ENCODE data around the gene LARGE1. TPM values are rescaled to one million over a fixed set of nuclear protein-coding genes. Genes with fewer than 3 reads are reported as not detected.

Gene LARGE1
- total and polyA plus RNA-seq, 2 of the 4 experiments (the other 2 are of a cell fraction) = 6.2 to 12.4 TPM

- Histone ChIP-seq H3K4me3 (ENCODE audit: insufficient read depth, low read depth, low read length) (no peak overlapping the region), H3K4ac (ENCODE audit: low read depth, low read length) (no peak overlapping the region), H3K23ac (ENCODE audit: low read depth, low read length) (no peak overlapping the region), H4K5ac (ENCODE audit: low read depth, low read length) (no peak overlapping the region), H2AFZ (replicated peaks; ENCODE audit: low read length, poor library complexity) (no peak overlapping the region), H4K91ac (ENCODE audit: insufficient read depth, low read depth, low read length) (no peak overlapping the region), H3K9me1 (ENCODE audit: insufficient read depth, low read length) (0 out of 2 replicates have a peak, but pooled peaks cover 2% of the 10 kb centered on the region), H3K9me3 (ENCODE audit: control insufficient read depth, insufficient read depth, low read length) (peaks cover 3% of the 10 kb centered on the region), H2BK120ac (ENCODE audit: low read depth, low read length) (no peak overlapping the region), H3K79me1 (ENCODE audit: low read depth in 1 of 2, low read length in 2 of 2) (no peaks in the 10 kb centered on the region), H3K14ac (replicated peaks; ENCODE audit: low read depth, low read length) (no peak overlapping the region), H3K9ac (ENCODE audit: low read depth, low read length) (no peak overlapping the region), H2BK5ac (ENCODE audit: low read depth, low read length, poor library complexity, severe bottlenecking) (no peak overlapping the region), H3K27me3 (ENCODE audit: control insufficient read depth, insufficient read depth, low read length) (no peaks in the 10 kb centered on the region), H3K36me3 (ENCODE audit: control insufficient read depth, insufficient read depth, low read length) (no peaks in the 10 kb centered on the region), H3K56ac (ENCODE audit: extremely low read depth, insufficient read depth, low read length) (no peak overlapping the region), H3K27ac (ENCODE audit: insufficient read depth, low read length) (no peak overlapping the region), H2BK20ac (ENCODE audit: low read depth, low read length) (no peak overlapping the region), H4K8ac (ENCODE audit: low read depth in 2 of 2, low read length in 2 of 2) (no peak overlapping the region), H4K20me1 (ENCODE audit: insufficient read depth, low read length) (no peaks in the 10 kb centered on the region), H3K4me2 (ENCODE audit: low read depth, low read length) (no peak overlapping the region), H2BK15ac (ENCODE audit: low read depth, low read length) (no peak overlapping the region), H3K4me1 (ENCODE audit: control insufficient read depth, insufficient read depth, low read length) (0 out of 2 replicates have a peak, but pooled peaks cover 1% of the 10 kb centered on the region), H3K18ac (ENCODE audit: low read depth, low read length) (no peak overlapping the region), H2AK9ac (replicated peaks; ENCODE audit: low read depth, low read length, poor library complexity) (no peak overlapping the region), H2AK5ac (ENCODE audit: low read depth, low read length) (no peak overlapping the region)
- CTCF ChIA-PET = interaction anchor here (1.3 to 1.6 kb wide), 6 partner anchors 9 to 403 kb away, joined by 3 to 9 read pairs (median 4); no protein-coding TSS in a partner anchor
- ATAC-seq (ENCODE audit: low read depth) = no peak
- in situ Hi-C loops (cut with MboI; ENCODE audit: low sequenced_read_pairs) = loop anchor here (10.0 to 25.0 kb wide), 3 partner anchors 405 to 1635 kb away; partner anchors contain the start of gene LARGE1
- no peak for DNase-seq
- no TSS peak for BruUV-seq (replicated peaks)
- intact Hi-C loops (cut with micrococcal nuclease) = loop anchor here (1.0 to 10.0 kb wide), 6 partner anchors 59 to 1635 kb away; no protein-coding TSS in a partner anchor
- POLR2A ChIA-PET (ENCODE audit: unreplicated experiment) = no interaction called here
- WGBS, 2 experiments (ENCODE audit: extremely low coverage in 2 of 2, insufficient read length in 1 of 2) = 100% methylated on average over 1 of the region's 13 CpGs; no CpG with 5 or more reads in 1 of the 2 experiments
- dilution Hi-C loops (cut with HindIII; ENCODE audit: low sequenced_read_pairs, unreplicated experiment) = no loop called here
- TF ChIP-seq RFX5 (IDR thresholded peaks at IDR 0.05; ENCODE audit: low read depth, low read length) = no peak
- no peak for TF ChIP-seq ELK1 (IDR thresholded peaks at IDR 0.05; ENCODE audit: borderline replicate concordance, low read depth, low read length)
- no peak for TF ChIP-seq CEBPB (IDR thresholded peaks at IDR 0.05; ENCODE audit: low read depth, low read length)
- no peak for TF ChIP-seq CTCF (conservative IDR thresholded peaks at IDR 0.05; ENCODE audit: low read depth, low read length)
- TF ChIP-seq BHLHE40 (IDR thresholded peaks at IDR 0.05; ENCODE audit: low read depth, low read length) = no peak
- TF ChIP-seq USF2 (IDR thresholded peaks at IDR 0.05; ENCODE audit: low read depth, low read length) = no peak
- no peak for TF ChIP-seq RCOR1 (IDR thresholded peaks at IDR 0.05; ENCODE audit: insufficient replicate concordance, low read length)
- no peak for TF ChIP-seq FOS (IDR thresholded peaks at IDR 0.05; ENCODE audit: low read depth, low read length)
- TF ChIP-seq CHD1 (IDR thresholded peaks at IDR 0.05; ENCODE audit: low read depth, low read length) = no peak
- no peak for TF ChIP-seq NFE2L2 (IDR thresholded peaks at IDR 0.05; ENCODE audit: low read depth, low read length)
- TF ChIP-seq MAFK (IDR thresholded peaks at IDR 0.05; ENCODE audit: low read depth, low read length) = no peak
- TF ChIP-seq MXI1 (IDR thresholded peaks at IDR 0.05; ENCODE audit: borderline replicate concordance, low read depth, low read length) = no peak
- TF ChIP-seq MAZ (IDR thresholded peaks at IDR 0.05; ENCODE audit: borderline replicate concordance, low read depth, low read length) = no peak
Observed at GRCh38 chr22:33519974-33520903, 400.0 kb downstream of the LARGE1 start.

All from IMR-90 (cell line).